T-helper 1 cell treated with Interleukin-12 subunit alpha and Interleukin-12 subunit beta and Interleukin-4 antibody, amounts not matched to agents 30 ng/mL and 1 ng/mL, for 36 hours (primary cell): ENCODE data around the gene TMUB2. TPM values are rescaled to one million over a fixed set of nuclear protein-coding genes. Genes with fewer than 3 reads are reported as not detected.

Source experiments
- intact Hi-C: fragments of 100-400 bp; cut with micrococcal nuclease; formaldehyde crosslinking; loops from one replicate; pipeline ENCODE4 v1.15.1; 2024
- total RNA-seq: library from RNA; stranded (reverse); gene quantifications from 2 replicates; pipeline ENCODE4 v1.2.3, GENCODE V29; 2022

Gene TMUB2
- total RNA-seq, 1 donor from 2014 or later = 33.2 TPM

GRCh38 chr17:44200478-44201155 lies 13.8 kb downstream of the TMUB2 start:
- intact Hi-C loops = loop anchor here (1.0 to 5.0 kb wide), 10 partner anchors 10 to 717 kb away; partner anchors contain the start of genes DHX8, G6PC3, GPATCH8 and GRN

DNA sequence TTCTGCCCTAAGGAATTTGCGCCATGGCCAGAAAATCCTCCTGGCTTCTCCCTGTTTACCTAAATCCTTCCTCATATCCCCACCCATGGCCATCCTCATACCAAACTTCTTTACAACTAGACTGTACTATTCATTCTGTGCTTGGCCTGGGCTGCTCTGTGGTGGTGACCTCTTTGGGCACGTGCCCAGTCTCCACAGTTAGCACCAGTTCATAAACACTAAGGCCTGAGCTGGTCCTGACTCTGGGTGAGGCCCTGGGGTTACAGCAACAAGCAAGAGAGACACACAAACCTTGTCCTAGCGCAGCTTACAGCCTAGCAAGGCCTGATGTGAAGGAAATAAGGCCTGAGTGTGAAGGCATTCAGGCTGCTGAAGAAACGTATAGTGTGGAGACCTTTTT lies 16.0 kb downstream of the TMUB2 start:
- intact Hi-C loops = loop anchor here (5.0 kb wide), 2 partner anchors 300 to 575 kb away; partner anchors contain the start of gene GPATCH8

DNA sequence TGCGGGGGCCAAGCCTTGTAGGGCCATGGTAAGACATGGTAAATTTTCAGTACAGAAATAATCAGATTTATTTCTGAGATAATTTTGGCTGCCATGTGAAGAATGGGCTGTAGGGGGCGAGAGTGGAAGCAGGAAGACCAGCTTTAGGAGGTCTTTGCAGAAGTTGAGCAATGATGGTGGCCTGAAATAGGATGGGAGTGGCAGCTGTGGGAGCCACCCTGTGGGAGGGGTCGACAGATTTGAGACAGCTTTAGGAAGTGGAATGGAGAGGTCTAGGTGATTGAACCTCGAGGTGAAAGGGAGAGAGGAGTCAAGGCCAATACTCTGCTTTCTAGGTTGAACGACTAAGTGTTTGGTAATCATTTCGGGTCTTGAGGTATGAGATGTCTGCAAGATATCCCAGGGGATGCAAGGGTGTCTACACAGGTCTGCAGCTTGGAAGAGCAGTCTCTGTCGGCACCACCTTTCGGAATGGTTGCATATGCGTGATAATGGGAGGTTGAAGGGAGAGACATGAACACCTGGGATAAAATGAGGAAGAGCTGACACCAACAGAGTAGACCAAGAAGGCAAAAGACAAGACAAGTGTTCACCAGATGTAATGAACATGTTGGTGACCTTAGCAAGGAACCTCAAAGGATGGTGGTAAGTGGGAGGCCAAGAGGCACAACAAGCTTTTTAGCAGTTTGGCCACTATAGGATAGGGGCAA lies 17.1 kb downstream of the TMUB2 start:
- intact Hi-C loops = loop anchor here (5.0 kb wide), 2 partner anchors 298 to 573 kb away; partner anchors contain the start of gene GPATCH8

- intact Hi-C loops = loop anchor here (5.0 kb wide), 2 partner anchors 298 to 573 kb away; partner anchors contain the start of gene GPATCH8
These were observed 17.7 kb downstream of the TMUB2 start for GRCh38 chr17:44204441-44204882.

- intact Hi-C loops = no loop called here
These were observed 19.4 kb downstream of the TMUB2 start for GRCh38 chr17:44205962-44206824.

- intact Hi-C loops = no loop called here
These were observed 20.0 kb downstream of the TMUB2 start for GRCh38 chr17:44206825-44207155.

DNA sequence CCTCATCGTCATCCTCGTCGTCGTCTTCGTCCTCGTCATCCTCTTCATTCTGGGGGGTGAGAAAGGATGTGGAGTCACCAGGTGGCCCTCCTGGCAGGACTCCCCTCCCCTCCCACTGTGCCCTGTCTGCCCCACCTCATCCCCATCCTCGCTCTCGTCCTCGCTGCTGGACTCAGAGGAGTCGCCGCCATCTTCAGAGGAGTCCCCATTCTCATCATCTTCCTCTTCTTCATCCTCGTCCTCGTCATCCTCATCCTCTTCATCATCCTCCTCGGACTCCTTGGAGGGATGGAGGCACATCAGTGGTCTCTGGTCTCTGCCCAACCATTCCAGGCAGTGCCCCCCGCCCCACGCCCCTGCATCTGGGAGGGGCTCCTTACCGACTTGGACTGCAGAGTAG lies 20.5 kb downstream of the TMUB2 start:
- intact Hi-C loops = no loop called here

GRCh38 chr17:44207743-44208142 lies 21.0 kb downstream of the TMUB2 start:
- intact Hi-C loops = no loop called here

DNA sequence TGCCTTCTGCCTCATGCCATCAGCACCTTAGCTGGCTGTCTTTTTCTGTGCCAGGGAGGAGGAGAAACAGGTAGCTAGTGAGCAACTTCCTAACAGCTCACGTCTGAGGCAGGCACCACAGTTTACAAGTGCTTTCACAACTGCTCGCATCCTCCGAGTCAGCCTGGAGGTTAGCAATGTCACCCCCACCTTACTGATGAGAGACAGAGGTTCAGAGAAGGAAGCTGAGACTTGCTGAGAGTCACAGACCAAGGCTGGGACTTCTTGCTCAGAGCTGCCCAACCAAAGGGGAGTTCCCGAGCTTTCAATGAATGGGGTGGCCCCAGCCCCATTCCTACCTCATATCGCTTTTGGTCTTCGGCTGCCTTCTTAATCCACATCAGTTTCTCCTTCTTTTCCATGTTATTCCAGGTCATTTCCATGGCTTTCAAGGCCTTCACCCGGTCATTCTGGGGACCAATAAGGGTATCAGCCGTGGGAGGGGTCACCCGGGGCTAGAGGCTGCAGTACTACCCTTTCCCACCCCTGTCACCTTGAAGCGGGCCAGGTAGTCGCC lies 23.1 kb downstream of the TMUB2 start:
- intact Hi-C loops = loop anchor here (1.0 kb wide), 4 partner anchors 8 to 121 kb away; no protein-coding TSS in a partner anchor

- intact Hi-C loops = loop anchor here (1.0 kb wide), 4 partner anchors 8 to 121 kb away; no protein-coding TSS in a partner anchor
These were observed 23.8 kb downstream of the TMUB2 start for GRCh38 chr17:44210342-44211192.

GRCh38 chr17:44211281-44212265 lies 24.8 kb downstream of the TMUB2 start:
- intact Hi-C loops = no loop called here

GRCh38 chr17:44212507-44213402 lies 26.0 kb downstream of the TMUB2 start:
- intact Hi-C loops = no loop called here

DNA sequence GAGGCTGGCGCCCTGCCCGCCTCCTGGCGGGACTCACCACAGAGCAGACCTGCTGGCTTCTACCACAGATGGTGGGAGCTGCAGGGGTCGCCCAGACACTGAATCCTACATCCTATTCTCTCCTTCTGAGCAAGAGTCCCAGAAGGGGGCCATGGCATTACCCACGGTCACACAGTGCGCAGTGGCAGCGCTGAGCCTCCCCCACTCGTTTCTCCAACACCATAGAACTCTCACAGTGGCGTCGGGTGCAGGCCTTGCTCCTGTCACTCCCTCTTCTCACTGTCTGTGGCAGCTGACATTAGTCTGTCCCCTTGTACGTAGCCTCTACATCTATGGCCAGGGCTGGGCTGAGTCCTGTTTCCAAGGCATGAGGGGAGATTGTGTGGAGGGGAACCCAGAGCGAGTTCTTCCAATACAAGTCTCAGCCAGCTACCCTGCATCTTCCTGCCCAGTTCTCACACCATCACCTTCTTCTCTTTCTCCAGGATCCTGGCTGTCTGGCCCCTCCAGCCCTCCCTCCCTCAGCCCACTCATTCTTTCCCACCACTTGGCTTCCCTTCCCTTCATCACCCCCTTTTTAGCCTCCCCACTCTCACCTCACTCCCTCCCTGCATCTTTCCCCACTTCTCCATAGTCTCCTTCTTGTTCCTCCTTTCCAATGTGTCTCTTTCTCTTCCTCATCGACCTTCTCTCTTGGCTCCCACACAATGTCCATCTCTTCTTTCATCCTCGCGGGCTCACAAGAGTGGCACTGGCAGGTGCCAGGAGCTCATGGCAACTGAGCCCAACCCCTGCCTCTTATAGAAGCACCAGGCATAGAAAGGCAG lies 26.8 kb downstream of the TMUB2 start:
- intact Hi-C loops = no loop called here

- intact Hi-C loops = no loop called here
These were observed 27.4 kb downstream of the TMUB2 start for GRCh38 chr17:44214230-44214494.

GRCh38 chr17:44214896-44215295 lies 28.1 kb downstream of the TMUB2 start:
- intact Hi-C loops = loop anchor here (5.0 kb wide), 1 partner anchor 682 kb away; the partner anchor contains the start of gene EFTUD2

GRCh38 chr17:44216173-44216572 lies 29.4 kb downstream of the TMUB2 start:
- intact Hi-C loops = loop anchor here (5.0 kb wide), 1 partner anchor 681 kb away; the partner anchor contains the start of gene EFTUD2

DNA sequence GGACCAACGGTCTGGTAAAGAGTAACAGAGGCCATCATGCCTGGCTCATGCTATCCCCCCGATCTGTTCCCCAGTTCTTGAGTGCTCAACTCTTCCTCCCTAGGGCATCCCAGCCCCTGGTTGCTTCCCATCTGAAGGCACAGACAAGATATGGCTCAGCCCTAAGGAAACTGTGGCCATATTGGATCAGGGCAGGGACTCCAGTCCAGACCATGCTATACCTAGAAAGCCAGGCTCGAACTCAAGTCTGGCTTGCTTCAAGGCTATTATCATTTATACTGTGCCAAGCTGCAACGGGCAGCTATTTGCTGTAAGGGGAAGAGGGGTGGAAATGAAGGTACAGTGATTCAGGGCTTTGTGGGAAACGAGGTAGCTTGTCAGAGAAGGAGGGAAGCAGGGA lies 29.9 kb downstream of the TMUB2 start:
- intact Hi-C loops = loop anchor here (5.0 kb wide), 1 partner anchor 681 kb away; the partner anchor contains the start of gene EFTUD2
